ENCODE results near the gene UBR3. TPM values are rescaled to one million over a fixed set of nuclear protein-coding genes. Genes with fewer than 3 reads are reported as not detected.

The UBR3 gene
- total RNA-seq, 1 experiment from 2014 or later: 21.9 TPM

DNA sequence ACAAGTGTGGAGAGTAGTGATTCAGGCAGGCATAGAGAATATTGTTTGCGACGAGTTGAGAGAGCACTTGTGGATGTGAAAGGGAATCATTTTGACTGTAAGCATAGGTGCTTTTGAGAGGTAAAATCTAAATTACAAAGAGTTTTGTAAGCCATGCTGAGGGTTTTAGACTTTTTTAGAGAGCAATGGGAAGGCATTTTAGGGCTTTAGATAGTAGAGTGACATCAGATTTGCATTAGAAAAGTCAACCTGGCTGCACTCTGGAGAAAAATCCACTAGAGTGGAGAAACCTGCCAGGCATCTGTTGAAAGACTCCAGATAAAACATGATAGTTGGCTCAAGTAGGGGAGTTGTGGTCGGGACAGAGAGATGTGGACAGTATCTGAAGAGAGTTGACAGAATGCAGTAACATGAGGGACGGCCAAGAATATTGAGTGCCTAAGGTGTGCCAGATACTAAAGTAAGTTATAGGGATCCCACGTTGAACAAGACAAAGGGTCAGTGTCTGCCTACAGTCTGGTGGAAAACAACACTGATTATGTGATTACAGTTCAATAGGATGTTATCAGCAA, 258.9 kb downstream of the UBR3 start:
- intact Hi-C loops (cut with micrococcal nuclease; ENCODE audit: unreplicated experiment): no loop called here
- TF ChIP-seq, protein P1, sequence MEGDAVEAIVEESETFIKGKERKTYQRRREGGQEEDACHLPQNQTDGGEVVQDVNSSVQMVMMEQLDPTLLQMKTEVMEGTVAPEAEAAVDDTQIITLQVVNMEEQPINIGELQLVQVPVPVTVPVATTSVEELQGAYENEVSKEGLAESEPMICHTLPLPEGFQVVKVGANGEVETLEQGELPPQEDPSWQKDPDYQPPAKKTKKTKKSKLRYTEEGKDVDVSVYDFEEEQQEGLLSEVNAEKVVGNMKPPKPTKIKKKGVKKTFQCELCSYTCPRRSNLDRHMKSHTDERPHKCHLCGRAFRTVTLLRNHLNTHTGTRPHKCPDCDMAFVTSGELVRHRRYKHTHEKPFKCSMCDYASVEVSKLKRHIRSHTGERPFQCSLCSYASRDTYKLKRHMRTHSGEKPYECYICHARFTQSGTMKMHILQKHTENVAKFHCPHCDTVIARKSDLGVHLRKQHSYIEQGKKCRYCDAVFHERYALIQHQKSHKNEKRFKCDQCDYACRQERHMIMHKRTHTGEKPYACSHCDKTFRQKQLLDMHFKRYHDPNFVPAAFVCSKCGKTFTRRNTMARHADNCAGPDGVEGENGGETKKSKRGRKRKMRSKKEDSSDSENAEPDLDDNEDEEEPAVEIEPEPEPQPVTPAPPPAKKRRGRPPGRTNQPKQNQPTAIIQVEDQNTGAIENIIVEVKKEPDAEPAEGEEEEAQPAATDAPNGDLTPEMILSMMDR (conservative IDR thresholded peaks at IDR 0.05): no peak
- TF ChIP-seq EZH2 (IDR thresholded peaks at IDR 0.05; ENCODE audit: low read depth): no peak
- no peaks in the 10 kb centered on the region for H3K27me3 ChIP-seq (ENCODE audit: insufficient read depth, low read depth)
- no peak overlapping the region for H2AFZ ChIP-seq
- ChIA-PET CTCF (no interaction called here), POLR2A (ENCODE audit: unreplicated experiment) (no interaction called here)
- BruUV-seq (replicated peaks): no TSS peak
- H3K4me3 ChIP-seq: no peak overlapping the region
- no peak overlapping the region for H3K27ac ChIP-seq
- no peaks in the 10 kb centered on the region for H3K9me2 ChIP-seq (ENCODE audit: insufficient read depth)
- H3K4me1 ChIP-seq (replicated peaks; ENCODE audit: insufficient read depth): no peaks in the 10 kb centered on the region
- H3K79me2 ChIP-seq (ENCODE audit: low read depth): no peaks in the 10 kb centered on the region
- H3K4me2 ChIP-seq: no peak overlapping the region
- no peaks in the 10 kb centered on the region for H4K20me1 ChIP-seq (ENCODE audit: insufficient read depth)
- no peak for DNase-seq
- H3F3A ChIP-seq (ENCODE audit: insufficient read depth, low read depth): no peaks in the 10 kb centered on the region
- 0 out of 2 replicates have a peak, but pooled peaks cover 3% of the 10 kb centered on the region for H3K9me3 ChIP-seq (ENCODE audit: insufficient read depth, low read depth)
- H3K36me3 ChIP-seq (ENCODE audit: low read depth): 0 out of 2 replicates have a peak, but pooled peaks cover 3% of the 10 kb centered on the region

DNA sequence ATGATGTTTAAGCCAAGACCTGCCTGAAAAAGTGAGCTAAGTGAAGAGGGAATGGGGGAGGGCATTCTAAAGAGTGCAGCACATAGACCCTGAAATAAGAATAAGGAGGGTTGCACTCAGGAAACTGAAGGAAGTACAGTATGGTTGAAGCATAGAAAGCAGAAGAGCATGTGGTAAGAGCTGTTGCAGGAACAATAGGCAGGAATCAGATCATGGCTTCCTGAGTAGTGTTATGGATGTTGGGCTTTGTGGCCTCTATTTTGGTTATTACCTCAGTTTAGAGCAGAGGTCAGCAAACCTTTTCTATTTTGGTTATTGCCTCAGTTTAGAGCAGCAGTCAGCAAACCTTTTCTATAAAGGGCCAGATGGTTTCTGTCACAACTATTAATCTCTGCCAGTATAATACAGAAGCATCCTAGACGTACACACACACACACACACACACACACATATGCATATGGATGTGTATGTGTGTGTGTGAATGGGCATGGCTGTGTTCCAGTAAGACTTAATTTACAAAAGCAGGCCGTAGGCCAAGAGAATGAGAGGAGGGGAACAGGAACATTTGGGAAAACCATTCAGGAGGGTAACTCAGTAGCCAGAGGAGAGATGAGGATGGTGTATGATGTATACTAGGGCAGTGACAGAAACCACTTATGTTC, 259.6 kb downstream of the UBR3 start:
- no peak for TF ChIP-seq EZH2 (IDR thresholded peaks at IDR 0.05; ENCODE audit: low read depth)
- TF ChIP-seq, protein P1 (conservative IDR thresholded peaks at IDR 0.05): no peak
- Histone ChIP-seq H3K9me2 (ENCODE audit: insufficient read depth) (no peaks in the 10 kb centered on the region), H3K4me3 (no peak overlapping the region), H3K27me3 (ENCODE audit: insufficient read depth, low read depth) (no peaks in the 10 kb centered on the region), H3F3A (ENCODE audit: insufficient read depth, low read depth) (no peaks in the 10 kb centered on the region), H2AFZ (no peak overlapping the region), H4K20me1 (ENCODE audit: insufficient read depth) (no peaks in the 10 kb centered on the region), H3K79me2 (ENCODE audit: low read depth) (no peaks in the 10 kb centered on the region), H3K4me1 (replicated peaks; ENCODE audit: insufficient read depth) (no peaks in the 10 kb centered on the region), H3K9me3 (ENCODE audit: insufficient read depth, low read depth) (peaks cover 8% of the 10 kb centered on the region; the same call in 1 of the 2 replicates), H3K36me3 (ENCODE audit: low read depth) (0 out of 2 replicates have a peak, but pooled peaks cover 2% of the 10 kb centered on the region), H3K4me2 (no peak overlapping the region), H3K27ac (no peak overlapping the region)
- BruUV-seq (replicated peaks): no TSS peak
- POLR2A ChIA-PET (ENCODE audit: unreplicated experiment): interaction anchor here (0.6 kb wide), 1 partner anchor 35 kb away, joined by 5 read pairs; no protein-coding TSS in a partner anchor
- no peak for DNase-seq
- intact Hi-C loops (cut with micrococcal nuclease; ENCODE audit: unreplicated experiment): no loop called here
- CTCF ChIA-PET: no interaction called here

DNA sequence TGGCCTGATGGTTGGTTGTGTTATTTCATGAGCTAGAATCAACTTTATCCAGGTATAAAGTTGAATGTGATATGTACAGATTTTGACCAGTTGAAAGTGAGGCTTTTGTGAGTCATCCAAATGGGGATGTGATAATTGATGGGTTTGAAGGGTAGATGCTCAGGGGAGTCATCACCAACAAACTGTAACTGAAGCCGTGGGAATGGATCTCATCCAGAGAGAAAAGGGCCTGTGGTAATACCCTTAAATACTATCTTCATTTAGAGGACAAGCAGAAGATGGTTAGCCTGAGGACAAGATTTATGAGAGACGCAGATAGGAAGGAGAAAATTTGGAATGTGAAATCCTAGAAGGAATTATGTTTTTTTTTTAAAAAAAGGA, 260.1 kb downstream of the UBR3 start:
- H3K27ac ChIP-seq: no peak overlapping the region
- TF ChIP-seq, protein P1 (conservative IDR thresholded peaks at IDR 0.05): no peak
- TF ChIP-seq EZH2 (IDR thresholded peaks at IDR 0.05; ENCODE audit: low read depth): no peak
- POLR2A ChIA-PET (ENCODE audit: unreplicated experiment): interaction anchor here (0.6 kb wide), 1 partner anchor 34 kb away, joined by 5 read pairs; no protein-coding TSS in a partner anchor
- no peaks in the 10 kb centered on the region for H3K27me3 ChIP-seq (ENCODE audit: insufficient read depth, low read depth)
- no peak for DNase-seq
- H3K9me3 ChIP-seq (ENCODE audit: insufficient read depth, low read depth): peaks cover 13% of the 10 kb centered on the region
- BruUV-seq (replicated peaks): no TSS peak
- H3F3A ChIP-seq (ENCODE audit: insufficient read depth, low read depth): peaks cover 4% of the 10 kb centered on the region; the same call in 1 of the 2 replicates
- CTCF ChIA-PET: no interaction called here
- H3K36me3 ChIP-seq (ENCODE audit: low read depth): 0 out of 2 replicates have a peak, but pooled peaks cover 6% of the 10 kb centered on the region
- H3K4me1 ChIP-seq (replicated peaks; ENCODE audit: insufficient read depth): 0 out of 2 replicates have a peak, but pooled peaks cover 4% of the 10 kb centered on the region
- H3K79me2 ChIP-seq (ENCODE audit: low read depth): no peaks in the 10 kb centered on the region
- no peak overlapping the region for H3K4me3 ChIP-seq
- H2AFZ ChIP-seq: no peak overlapping the region
- H3K4me2 ChIP-seq: no peak overlapping the region
- no peaks in the 10 kb centered on the region for H4K20me1 ChIP-seq (ENCODE audit: insufficient read depth)
- intact Hi-C loops (cut with micrococcal nuclease; ENCODE audit: unreplicated experiment): no loop called here
- H3K9me2 ChIP-seq (ENCODE audit: insufficient read depth): no peaks in the 10 kb centered on the region
